Spleen (tissue), 7 donors: ENCODE results near the gene ARPC5.

Experiments
- CTCF ChIP-seq, 11 experiments: fragments of 200-600 bp in 7 of 11; fragments of 450-650 bp in 4 of 11; sonication (generic) in 4 of 11; IDR thresholded peaks in 8 of 11; conservative IDR thresholded peaks in 3 of 11; 1 replicate in 7 of 11; 2 replicates in 4 of 11; pipeline versions ENCODE4 v1.4.0 to v1.8.0; 2016 to 2021; ENCODE audit warnings: antibody characterized with exemption in 11 of 11, inconsistent platforms in 4 of 11, mild to moderate bottlenecking in 1 of 11
- POLR2A ChIP-seq, 3 donors: fragments of 450-650 bp; IDR thresholded peaks; one replicate each; pipeline ENCODE4 v1.5.1; 2017; ENCODE audit warnings: antibody characterized with exemption in 3 of 3, mild to moderate bottlenecking in 1 of 3
- donor health status: DM: no; HTN: no; CAD: no; lungs with moderate emphysema.
- donor health status: DM: no; HTN: no; CAD: no.
- donor health status: DM: no; HTN: no; CAD: no.

GRCh38 chr1:183653876-183654451, 18.4 kb upstream of the ARPC5 start:
- TF ChIP-seq POLR2A (IDR thresholded peaks at IDR 0.05) (no peak), CTCF (IDR thresholded peaks at IDR 0.05 in 8 of 11, conservative IDR thresholded peaks at IDR 0.05 in 3 of 11) (no peak)
